Neural progenitor cell (in vitro differentiated cells): Measurements from ENCODE around the gene RASSF4. TPM values are rescaled to one million over a fixed set of nuclear protein-coding genes. Genes with fewer than 3 reads are reported as not detected.
A peak's percentile ranks its signal among the peaks of the same experiment; 100 is the strongest.

ENCODE experiments used
- DNase-seq: peaks from one replicate; pipeline ENCODE4 v3.0.0-alpha.2; 2016; ENCODE audit warnings: low spot score
- H2AFZ ChIP-seq: fragments of 200-600 bp; sonication (generic); replicated peaks from 2 replicates; pipeline ENCODE4 v1.6.1; 2016; ENCODE audit warnings: antibody characterized with exemption
- H3F3A ChIP-seq: fragments of 200-600 bp; sonication (generic); 2 replicates; pipeline ENCODE4 v1.6.1; 2016; ENCODE audit warnings: antibody characterized with exemption, low read depth
- H3K27ac ChIP-seq: fragments of 200-600 bp; sonication (generic); 2 replicates; pipeline ENCODE4 v1.5.1; 2016; ENCODE audit warnings: mild to moderate bottlenecking
- H3K27me3 ChIP-seq: fragments of 200-600 bp; sonication (generic); 2 replicates; pipeline ENCODE4 v1.6.1; 2016; ENCODE audit warnings: mild to moderate bottlenecking, moderate library complexity
- H3K36me3 ChIP-seq: fragments of 200-600 bp; sonication (generic); 2 replicates; pipeline ENCODE4 v1.5.1; 2016
- H3K4me1 ChIP-seq: fragments of 200-600 bp; sonication (generic); 2 replicates; pipeline ENCODE4 v1.6.1; 2016; ENCODE audit warnings: mixed run types
- H3K4me2 ChIP-seq: fragments of 200-600 bp; sonication (generic); 2 replicates; pipeline ENCODE4 v1.6.1; 2016
- H3K4me3 ChIP-seq: fragments of 200-600 bp; sonication (generic); 2 replicates; pipeline ENCODE4 v1.5.1; 2016
- H3K79me2 ChIP-seq: fragments of 200-600 bp; sonication (generic); 2 replicates; pipeline ENCODE4 v1.6.1; 2016; ENCODE audit warnings: low read depth
- H3K9ac ChIP-seq: fragments of 200-600 bp; sonication (generic); 2 replicates; pipeline ENCODE4 v1.6.1; 2016
- H3K9me3 ChIP-seq: fragments of 200-600 bp; sonication (generic); 2 replicates; pipeline ENCODE4 v1.5.1; 2016; ENCODE audit warnings: low read depth
- H4K20me1 ChIP-seq: fragments of 200-600 bp; sonication (generic); 2 replicates; pipeline ENCODE4 v1.6.1; 2016; ENCODE audit warnings: low read depth
- H3K27ac Mint-ChIP-seq: 3 replicates; pipeline ENCODE4 v1.8.0; 2021; ENCODE audit warnings: mixed read lengths
- H3K27me3 Mint-ChIP-seq: 2 replicates; pipeline ENCODE4 v1.8.0; 2022; ENCODE audit warnings: low read depth, mild to moderate bottlenecking, inconsistent platforms, moderate library complexity, mixed read lengths; ENCODE audit not compliant: insufficient read depth
- H3K36me3 Mint-ChIP-seq: 3 replicates; pipeline ENCODE4 v1.8.0; 2021; ENCODE audit warnings: mixed read lengths
- H3K4me1 Mint-ChIP-seq: 3 replicates; pipeline ENCODE4 v1.8.0; 2021; ENCODE audit warnings: mixed read lengths
- H3K4me3 Mint-ChIP-seq: 3 replicates; pipeline ENCODE4 v1.8.0; 2021; ENCODE audit warnings: mild to moderate bottlenecking, moderate library complexity, mixed read lengths
- H3K9me3 Mint-ChIP-seq: 3 replicates; pipeline ENCODE4 v1.8.0; 2020; ENCODE audit warnings: mixed read lengths
- CTCF ChIP-seq: fragments of 200-600 bp; sonication (generic); IDR thresholded peaks from 2 replicates; pipeline ENCODE4 v1.5.1; 2017; ENCODE audit warnings: antibody characterized with exemption, mild to moderate bottlenecking
- EZH2 ChIP-seq: fragments of 200-600 bp; sonication (generic); IDR thresholded peaks from 2 replicates; pipeline ENCODE4 v1.6.1; 2017; ENCODE audit warnings: antibody characterized with exemption, mild to moderate bottlenecking, moderate library complexity
- EZH2phosphoT487 ChIP-seq: fragments of 200-600 bp; sonication (generic); IDR thresholded peaks from 2 replicates; pipeline ENCODE4 v1.6.1; 2017; ENCODE audit warnings: antibody characterized with exemption
- total RNA-seq: library from RNA; depleted of rRNA; stranded (reverse); fragments of >200 nt; gene quantifications from 2 replicates; pipeline ENCODE4 v1.2.3, GENCODE V29; 2015; ENCODE audit warnings: low replicate concordance

The RASSF4 gene
- total RNA-seq, 1 donor from 2014 or later: 3.1 TPM

GRCh38 chr10:44975431-44976331 lies 16.1 kb downstream of the RASSF4 start:
- H3K4me3 ChIP-seq: peak overlapping the region; percentile 50
- H3F3A ChIP-seq: no peaks in the 10 kb centered on the region
- no peak overlapping the region for H3K27ac ChIP-seq
- Mint-ChIP-seq H3K27ac (no peak overlapping the region), H3K36me3 (peaks cover 9% of the 10 kb centered on the region), H3K4me3 (no peak overlapping the region), H3K27me3 (peaks cover 12% of the 10 kb centered on the region), H3K4me1 (peaks cover 43% of the 10 kb centered on the region), H3K9me3 (no peaks in the 10 kb centered on the region)
- TF ChIP-seq EZH2phosphoT487 (no peak), CTCF (no peak), EZH2 (no peak)
- no peak overlapping the region for H2AFZ ChIP-seq
- peak overlapping the region; percentile 86 for H3K4me2 ChIP-seq
- H3K36me3 ChIP-seq: no peaks in the 10 kb centered on the region
- H3K27me3 ChIP-seq: peaks cover 23% of the 10 kb centered on the region
- no peaks in the 10 kb centered on the region for H3K9me3 ChIP-seq
- peaks cover 40% of the 10 kb centered on the region for H3K4me1 ChIP-seq
- DNase-seq: peak; percentile 42
- H3K9ac ChIP-seq: no peak overlapping the region
- H3K79me2 ChIP-seq: no peaks in the 10 kb centered on the region
- H4K20me1 ChIP-seq: no peaks in the 10 kb centered on the region

- H3K4me1 Mint-ChIP-seq: peaks cover 52% of the 10 kb centered on the region
- no peaks in the 10 kb centered on the region for H3K36me3 ChIP-seq
- peaks cover 7% of the 10 kb centered on the region for H3K36me3 Mint-ChIP-seq
- TF ChIP-seq CTCF (no peak), EZH2phosphoT487 (no peak), EZH2 (no peak)
- H3K9ac ChIP-seq: no peak overlapping the region
- H3F3A ChIP-seq: no peaks in the 10 kb centered on the region
- H3K79me2 ChIP-seq: no peaks in the 10 kb centered on the region
- H3K27ac ChIP-seq: no peak overlapping the region
- no peaks in the 10 kb centered on the region for H4K20me1 ChIP-seq
- no peak overlapping the region for H2AFZ ChIP-seq
- H3K4me3 Mint-ChIP-seq: no peak overlapping the region
- H3K27me3 ChIP-seq: peaks cover 23% of the 10 kb centered on the region
- H3K4me2 ChIP-seq: no peak overlapping the region
- H3K9me3 Mint-ChIP-seq: no peaks in the 10 kb centered on the region
- peaks cover 40% of the 10 kb centered on the region for H3K4me1 ChIP-seq
- H3K27ac Mint-ChIP-seq: no peak overlapping the region
- H3K9me3 ChIP-seq: no peaks in the 10 kb centered on the region
- H3K4me3 ChIP-seq: no peak overlapping the region
- H3K27me3 Mint-ChIP-seq: peaks cover 14% of the 10 kb centered on the region
- no peak for DNase-seq
Observed at GRCh38 chr10:44976352-44977198, 17.0 kb downstream of the RASSF4 start.

DNA sequence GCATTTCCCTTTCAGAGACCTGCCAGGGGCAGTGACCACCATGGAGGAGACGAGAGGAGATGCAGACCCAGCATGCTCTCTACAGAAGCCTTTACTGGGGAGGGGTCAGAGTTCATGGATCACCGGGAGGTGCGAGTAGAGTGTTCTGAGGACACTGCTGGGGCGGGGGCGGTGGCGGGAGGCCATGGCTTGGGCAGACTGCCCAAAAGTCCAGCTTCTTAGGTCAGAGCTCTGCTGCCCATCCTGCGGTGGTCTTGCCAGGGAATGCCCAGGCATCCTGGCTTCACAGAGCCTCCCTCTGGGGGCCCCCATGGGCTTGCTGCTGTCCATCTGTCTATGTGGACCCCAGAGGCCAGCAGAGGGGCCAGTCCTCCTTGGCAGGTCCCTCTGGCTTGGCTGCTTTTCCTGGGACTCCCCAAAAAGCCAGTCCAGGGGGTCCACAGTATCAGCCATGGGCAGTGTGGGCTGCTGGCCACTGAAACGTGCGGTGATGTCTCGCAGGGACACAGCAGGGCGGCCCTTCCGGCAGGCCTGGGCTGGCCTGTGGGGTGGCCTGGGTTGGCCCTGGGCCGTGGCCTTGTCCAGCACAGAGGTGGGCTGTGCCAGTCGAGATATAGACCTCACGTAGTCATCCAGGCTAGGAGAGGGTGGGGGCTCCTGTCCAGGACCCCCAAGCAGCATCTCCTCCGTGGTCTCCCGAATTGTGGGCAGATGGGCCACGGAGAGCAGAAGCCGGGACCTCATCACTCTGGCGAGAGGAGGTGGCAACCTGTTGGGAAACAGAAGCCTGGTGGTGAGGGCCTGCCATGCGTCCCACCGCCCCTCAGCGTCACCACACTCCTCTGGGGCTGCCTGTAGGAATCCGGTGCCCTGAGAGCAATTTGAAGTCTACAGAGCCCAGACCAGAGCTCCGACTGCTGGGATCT lies 17.9 kb downstream of the RASSF4 start:
- Mint-ChIP-seq H3K9me3 (no peaks in the 10 kb centered on the region), H3K36me3 (peaks cover 2% of the 10 kb centered on the region), H3K27ac (peak overlapping the region; percentile 57), H3K4me1 (peaks cover 54% of the 10 kb centered on the region), H3K27me3 (peaks cover 10% of the 10 kb centered on the region), H3K4me3 (no peak overlapping the region)
- Histone ChIP-seq H3K36me3 (no peaks in the 10 kb centered on the region), H3K79me2 (no peaks in the 10 kb centered on the region), H3K4me2 (no peak overlapping the region), H3K9me3 (no peaks in the 10 kb centered on the region), H4K20me1 (no peaks in the 10 kb centered on the region), H3K9ac (no peak overlapping the region), H2AFZ (no peak overlapping the region), H3F3A (no peaks in the 10 kb centered on the region), H3K4me3 (no peak overlapping the region), H3K27ac (no peak overlapping the region), H3K27me3 (peaks cover 23% of the 10 kb centered on the region), H3K4me1 (peaks cover 40% of the 10 kb centered on the region)
- no peak for DNase-seq
- no peak for TF ChIP-seq EZH2
- TF ChIP-seq EZH2phosphoT487: no peak
- TF ChIP-seq CTCF: no peak
